Kidney (tissue), 14 donors: ENCODE measurements around the gene PLA2G4E. TPM values are rescaled to one million over a fixed set of nuclear protein-coding genes. Genes with fewer than 3 reads are reported as not detected.

ENCODE experiments used
- DNase-seq, 5 donors: peaks; one replicate each; pipeline ENCODE4 v3.0.0-alpha.2; 2013 to 2020
- FAIRE-seq: peaks from 2 replicates; lab custom pipeline; 2012; peaks lifted over from hg19 to GRCh38; lab: Jason Lieb, UNC
- H3K27ac ChIP-seq, 2 donors: one replicate each; pipeline ENCODE4 v1.7.0; 2013; ENCODE audit warnings: low read depth in 2 of 2, low read length in 2 of 2, inconsistent platforms in 1 of 2
- H3K27me3 ChIP-seq: one replicate; pipeline ENCODE4 v1.7.1; 2013; ENCODE audit warnings: low read length, inconsistent platforms; ENCODE audit not compliant: control insufficient read depth, insufficient read depth
- H3K36me3 ChIP-seq, 3 donors: one replicate each; pipeline versions ENCODE4 v1.7.0 to v1.7.1; 2013; ENCODE audit warnings: low read length in 3 of 3, control low read depth in 1 of 3, inconsistent platforms in 1 of 3; ENCODE audit not compliant: insufficient read depth in 3 of 3, control insufficient read depth in 2 of 3
- H3K4me1 ChIP-seq, 3 donors: one replicate each; pipeline versions ENCODE4 v1.7.0 to v1.7.1; 2013; ENCODE audit warnings: low read length in 3 of 3, inconsistent platforms in 1 of 3, low read depth in 1 of 3; ENCODE audit not compliant: control insufficient read depth in 2 of 3, insufficient read depth in 2 of 3
- H3K4me3 ChIP-seq, 3 donors: one replicate each; pipeline versions ENCODE4 v1.7.0 to v1.8.1; 2013; ENCODE audit warnings: low read length in 3 of 3, control low read depth in 1 of 3, inconsistent platforms in 1 of 3
- H3K9ac ChIP-seq, 3 donors: one replicate each; pipeline versions ENCODE4 v1.7.0 to v1.7.1; 2013; ENCODE audit warnings: low read length in 3 of 3, control low read depth in 1 of 3, inconsistent platforms in 1 of 3
- H3K9me3 ChIP-seq, 3 donors: one replicate each; pipeline versions ENCODE4 v1.7.0 to v1.7.1; 2013; ENCODE audit warnings: low read length in 3 of 3, control low read depth in 1 of 3, inconsistent platforms in 1 of 3; ENCODE audit not compliant: control insufficient read depth in 2 of 3, insufficient read depth in 1 of 3
- CTCF ChIP-seq: IDR thresholded peaks from 3 replicates; pipeline ENCODE4 v1.5.1; 2012; ENCODE audit warnings: mild to moderate bottlenecking, moderate library complexity, borderline replicate concordance; ENCODE audit not compliant: insufficient read depth; ENCODE audit errors: extremely low read depth
- intact Hi-C: fragments of 100-400 bp; cut with DNase I; formaldehyde crosslinking; loops from one replicate; pipeline ENCODE4 v1.11.1; 2022
- polyA plus RNA-seq: library from polyadenylated mRNA; stranded (reverse); fragments of 350-450 nt; fragmentation: Illumina TruSeq; extraction: RNeasy Lipid Tissue Mini Kit (QIAGEN cat#74804); gene quantifications from one replicate; pipeline ENCODE4 v1.2.3, GENCODE V29; 2014; ENCODE audit warnings: low read depth, low replicate concordance; ENCODE audit not compliant: insufficient read depth
- total RNA-seq: library from RNA; stranded (reverse); fragmentation: NEBNext Ultra II Directional; extraction: Animal tissue kit (Norgen Biotek cat#: 25700); gene quantifications from one replicate; pipeline ENCODE4 v1.2.1, GENCODE V29; 2021
- donor health status: control.
- donor health status: control.
- donor health status: control.
- donor health status: control.
- donor health status: control.
- donor health status: DM: yes; HTN: yes; CAD: no.
- donor health status: Normal renal cell carcinoma (clear cell type).

The PLA2G4E gene
- total and polyA plus RNA-seq, 2 donors from 2014 or later = not detected

GRCh38 chr15:42033214-42033873, 12.5 kb upstream of the PLA2G4E start:
- DNase-seq = no peak
- intact Hi-C loops = no loop called here
- Histone ChIP-seq H3K9ac (no peak overlapping the region), H3K4me3 (no peak overlapping the region), H3K4me1 (no peaks in the 10 kb centered on the region), H3K36me3 (no peaks in the 10 kb centered on the region), H3K27ac (no peak overlapping the region), H3K27me3 (no peaks in the 10 kb centered on the region), H3K9me3 (no peaks in the 10 kb centered on the region)
- no peak for TF ChIP-seq CTCF
- no peak for FAIRE-seq

GRCh38 chr15:42032376-42033213, 11.8 kb upstream of the PLA2G4E start:
- no peak overlapping the region for H3K9ac ChIP-seq
- no peaks in the 10 kb centered on the region for H3K27me3 ChIP-seq
- intact Hi-C loops = no loop called here
- no peaks in the 10 kb centered on the region for H3K36me3 ChIP-seq
- H3K4me3 ChIP-seq = no peak overlapping the region
- no peaks in the 10 kb centered on the region for H3K9me3 ChIP-seq
- H3K4me1 ChIP-seq = no peaks in the 10 kb centered on the region
- no peak for FAIRE-seq
- no peak for DNase-seq
- no peak for TF ChIP-seq CTCF
- H3K27ac ChIP-seq = no peak overlapping the region

GRCh38 chr15:42031198-42031915, 10.5 kb upstream of the PLA2G4E start:
- no peak for DNase-seq

More at GRCh38 chr15:42031198-42031915, 10.5 kb upstream of the PLA2G4E start:
- no peaks in the 10 kb centered on the region for H3K36me3 ChIP-seq
- no peak for TF ChIP-seq CTCF
- intact Hi-C loops = no loop called here
- H3K9ac ChIP-seq = no peak overlapping the region
- H3K9me3 ChIP-seq = no peaks in the 10 kb centered on the region
- H3K27ac ChIP-seq = no peak overlapping the region
- FAIRE-seq = no peak
- no peak overlapping the region for H3K4me3 ChIP-seq
- H3K27me3 ChIP-seq = no peaks in the 10 kb centered on the region
- H3K4me1 ChIP-seq = no peaks in the 10 kb centered on the region
